Measurements from ENCODE around the gene GPATCH8. TPM values are rescaled to one million over a fixed set of nuclear protein-coding genes. Genes with fewer than 3 reads are reported as not detected.

GPATCH8 gene
- total and polyA plus RNA-seq, 10 of the 15 experiments (the other 5 are each of a cell fraction or from before 2014, with no cell fraction given) = 11.7 to 45.1 (median 21.3) TPM

DNA sequence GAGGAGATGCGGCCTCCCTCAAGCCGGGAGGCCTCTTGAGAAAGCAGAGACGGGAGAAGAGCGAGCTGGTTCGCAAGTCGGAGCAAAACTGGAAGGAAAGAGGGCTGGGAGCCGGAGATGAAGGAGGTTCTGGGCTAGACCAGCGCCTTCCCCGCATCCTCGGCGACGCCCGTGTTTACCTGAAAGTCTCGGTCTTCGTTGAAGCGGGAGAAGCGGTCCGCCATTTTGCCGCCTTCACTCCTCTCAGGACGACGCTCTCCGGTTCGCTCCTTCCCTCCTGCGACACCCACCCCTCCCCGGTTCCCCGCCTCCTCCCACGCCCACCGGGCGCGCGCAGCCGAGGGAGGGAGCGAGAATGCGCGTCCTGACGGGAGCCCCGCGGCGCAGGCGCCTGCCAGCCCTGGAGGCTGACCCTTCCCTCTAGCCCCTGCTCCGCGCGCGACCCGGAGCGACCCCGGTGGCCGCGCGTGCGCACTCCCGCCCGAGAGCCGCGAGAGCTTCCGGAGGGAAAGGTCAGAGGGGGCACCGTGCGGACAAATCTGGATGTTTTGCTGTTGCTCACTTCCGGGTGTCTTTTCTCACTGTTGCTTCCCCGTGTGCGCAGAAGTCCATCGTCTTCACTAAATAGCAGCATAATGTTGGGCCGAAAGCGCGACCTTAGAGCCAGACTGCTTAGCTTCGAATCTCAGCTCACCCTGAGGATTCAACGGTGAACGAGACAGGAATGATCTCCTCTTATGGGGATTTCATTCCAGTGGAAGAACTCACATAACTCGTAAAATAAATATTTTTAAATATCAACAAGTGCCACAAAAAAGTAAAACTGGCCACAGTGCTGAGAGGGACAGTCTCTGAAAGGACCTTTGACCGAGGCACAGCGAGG lies at the start of gene GPATCH8 (continued):
- TF ChIP-seq, protein P1, sequence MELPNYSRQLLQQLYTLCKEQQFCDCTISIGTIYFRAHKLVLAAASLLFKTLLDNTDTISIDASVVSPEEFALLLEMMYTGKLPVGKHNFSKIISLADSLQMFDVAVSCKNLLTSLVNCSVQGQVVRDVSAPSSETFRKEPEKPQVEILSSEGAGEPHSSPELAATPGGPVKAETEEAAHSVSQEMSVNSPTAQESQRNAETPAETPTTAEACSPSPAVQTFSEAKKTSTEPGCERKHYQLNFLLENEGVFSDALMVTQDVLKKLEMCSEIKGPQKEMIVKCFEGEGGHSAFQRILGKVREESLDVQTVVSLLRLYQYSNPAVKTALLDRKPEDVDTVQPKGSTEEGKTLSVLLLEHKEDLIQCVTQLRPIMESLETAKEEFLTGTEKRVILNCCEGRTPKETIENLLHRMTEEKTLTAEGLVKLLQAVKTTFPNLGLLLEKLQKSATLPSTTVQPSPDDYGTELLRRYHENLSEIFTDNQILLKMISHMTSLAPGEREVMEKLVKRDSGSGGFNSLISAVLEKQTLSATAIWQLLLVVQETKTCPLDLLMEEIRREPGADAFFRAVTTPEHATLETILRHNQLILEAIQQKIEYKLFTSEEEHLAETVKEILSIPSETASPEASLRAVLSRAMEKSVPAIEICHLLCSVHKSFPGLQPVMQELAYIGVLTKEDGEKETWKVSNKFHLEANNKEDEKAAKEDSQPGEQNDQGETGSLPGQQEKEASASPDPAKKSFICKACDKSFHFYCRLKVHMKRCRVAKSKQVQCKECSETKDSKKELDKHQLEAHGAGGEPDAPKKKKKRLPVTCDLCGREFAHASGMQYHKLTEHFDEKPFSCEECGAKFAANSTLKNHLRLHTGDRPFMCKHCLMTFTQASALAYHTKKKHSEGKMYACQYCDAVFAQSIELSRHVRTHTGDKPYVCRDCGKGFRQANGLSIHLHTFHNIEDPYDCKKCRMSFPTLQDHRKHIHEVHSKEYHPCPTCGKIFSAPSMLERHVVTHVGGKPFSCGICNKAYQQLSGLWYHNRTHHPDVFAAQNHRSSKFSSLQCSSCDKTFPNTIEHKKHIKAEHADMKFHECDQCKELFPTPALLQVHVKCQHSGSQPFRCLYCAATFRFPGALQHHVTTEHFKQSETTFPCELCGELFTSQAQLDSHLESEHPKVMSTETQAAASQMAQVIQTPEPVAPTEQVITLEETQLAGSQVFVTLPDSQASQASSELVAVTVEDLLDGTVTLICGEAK (IDR thresholded peaks at IDR 0.05; ENCODE audit: borderline replicate concordance) = peak; percentile 91
- peak; percentile 56 for TF ChIP-seq NBN (IDR thresholded peaks at IDR 0.05)
- peak; percentile 25; the same call in 1 of the 2 replicates for TF ChIP-seq FOXK2 (IDR thresholded peaks at IDR 0.05)
- TF ChIP-seq POLR2A (IDR thresholded peaks at IDR 0.05; ENCODE audit: low read depth, low read length) = peak; percentile 86
- peak; percentile 80 for TF ChIP-seq MEF2B (IDR thresholded peaks at IDR 0.05; ENCODE audit: partially characterized antibody, poor library complexity, severe bottlenecking)
- TF ChIP-seq DPF2 (IDR thresholded peaks at IDR 0.05) = 0 out of 2 replicates have a peak, but pooled peaks have one; percentile 33
- no peak for TF ChIP-seq SUZ12 (IDR thresholded peaks at IDR 0.05; ENCODE audit: unreplicated experiment)
- peak; percentile 89 for TF ChIP-seq POLR2AphosphoS5 (IDR thresholded peaks at IDR 0.05; ENCODE audit: low read length)
- TF ChIP-seq, protein P2, sequence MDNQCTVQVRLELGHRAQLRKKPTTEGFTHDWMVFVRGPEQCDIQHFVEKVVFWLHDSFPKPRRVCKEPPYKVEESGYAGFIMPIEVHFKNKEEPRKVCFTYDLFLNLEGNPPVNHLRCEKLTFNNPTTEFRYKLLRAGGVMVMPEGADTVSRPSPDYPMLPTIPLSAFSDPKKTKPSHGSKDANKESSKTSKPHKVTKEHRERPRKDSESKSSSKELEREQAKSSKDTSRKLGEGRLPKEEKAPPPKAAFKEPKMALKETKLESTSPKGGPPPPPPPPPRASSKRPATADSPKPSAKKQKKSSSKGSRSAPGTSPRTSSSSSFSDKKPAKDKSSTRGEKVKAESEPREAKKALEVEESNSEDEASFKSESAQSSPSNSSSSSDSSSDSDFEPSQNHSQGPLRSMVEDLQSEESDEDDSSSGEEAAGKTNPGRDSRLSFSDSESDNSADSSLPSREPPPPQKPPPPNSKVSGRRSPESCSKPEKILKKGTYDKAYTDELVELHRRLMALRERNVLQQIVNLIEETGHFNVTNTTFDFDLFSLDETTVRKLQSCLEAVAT (IDR thresholded peaks at IDR 0.05) = peak; percentile 24
- TF ChIP-seq HCFC1 (IDR thresholded peaks at IDR 0.05; ENCODE audit: low read length) = peak; percentile 69
- TF ChIP-seq SP1 (IDR thresholded peaks at IDR 0.05; ENCODE audit: low read depth, low read length) = peak; percentile 29
- peak; percentile 55 for TF ChIP-seq CREB1 (IDR thresholded peaks at IDR 0.05; ENCODE audit: low read depth)
- TF ChIP-seq BRCA1 (IDR thresholded peaks at IDR 0.05; ENCODE audit: low read depth, low read length) = no peak
- TF ChIP-seq IKZF2 (IDR thresholded peaks at IDR 0.05) = peak in 1 of 2 experiments; percentile 15; a peak in 2 of 4 replicates
- 0 out of 2 replicates have a peak, but pooled peaks have one; percentile 10 for TF ChIP-seq NFIC (IDR thresholded peaks at IDR 0.05; ENCODE audit: low read depth, low read length)
- TF ChIP-seq, protein P3, sequence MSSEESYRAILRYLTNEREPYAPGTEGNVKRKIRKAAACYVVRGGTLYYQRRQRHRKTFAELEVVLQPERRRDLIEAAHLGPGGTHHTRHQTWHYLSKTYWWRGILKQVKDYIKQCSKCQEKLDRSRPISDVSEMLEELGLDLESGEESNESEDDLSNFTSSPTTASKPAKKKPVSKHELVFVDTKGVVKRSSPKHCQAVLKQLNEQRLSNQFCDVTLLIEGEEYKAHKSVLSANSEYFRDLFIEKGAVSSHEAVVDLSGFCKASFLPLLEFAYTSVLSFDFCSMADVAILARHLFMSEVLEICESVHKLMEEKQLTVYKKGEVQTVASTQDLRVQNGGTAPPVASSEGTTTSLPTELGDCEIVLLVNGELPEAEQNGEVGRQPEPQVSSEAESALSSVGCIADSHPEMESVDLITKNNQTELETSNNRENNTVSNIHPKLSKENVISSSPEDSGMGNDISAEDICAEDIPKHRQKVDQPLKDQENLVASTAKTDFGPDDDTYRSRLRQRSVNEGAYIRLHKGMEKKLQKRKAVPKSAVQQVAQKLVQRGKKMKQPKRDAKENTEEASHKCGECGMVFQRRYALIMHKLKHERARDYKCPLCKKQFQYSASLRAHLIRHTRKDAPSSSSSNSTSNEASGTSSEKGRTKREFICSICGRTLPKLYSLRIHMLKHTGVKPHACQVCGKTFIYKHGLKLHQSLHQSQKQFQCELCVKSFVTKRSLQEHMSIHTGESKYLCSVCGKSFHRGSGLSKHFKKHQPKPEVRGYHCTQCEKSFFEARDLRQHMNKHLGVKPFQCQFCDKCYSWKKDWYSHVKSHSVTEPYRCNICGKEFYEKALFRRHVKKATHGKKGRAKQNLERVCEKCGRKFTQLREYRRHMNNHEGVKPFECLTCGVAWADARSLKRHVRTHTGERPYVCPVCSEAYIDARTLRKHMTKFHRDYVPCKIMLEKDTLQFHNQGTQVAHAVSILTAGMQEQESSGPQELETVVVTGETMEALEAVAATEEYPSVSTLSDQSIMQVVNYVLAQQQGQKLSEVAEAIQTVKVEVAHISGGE (CRISPR knock-in tag; IDR thresholded peaks at IDR 0.05) = peak; percentile 78
- peak; percentile 85 for TF ChIP-seq SREBF1 (IDR thresholded peaks at IDR 0.05; ENCODE audit: low read length)
- TF ChIP-seq KLF5 (IDR thresholded peaks at IDR 0.05; ENCODE audit: partially characterized antibody) = peak; percentile 71
- TF ChIP-seq SIN3A (IDR thresholded peaks at IDR 0.05; ENCODE audit: low read depth, low read length) = 0 out of 2 replicates have a peak, but pooled peaks have one; percentile 30
- TF ChIP-seq LARP7 (IDR thresholded peaks at IDR 0.05) = peak; percentile 87
- TF ChIP-seq RUNX3 (IDR thresholded peaks at IDR 0.05; ENCODE audit: low read length) = 0 out of 2 replicates have a peak, but pooled peaks have one; percentile 12

All from GM12878 (cell line).